H1 (cell line): ENCODE measurements around the gene PAK5. TPM values are rescaled to one million over a fixed set of nuclear protein-coding genes. Genes with fewer than 3 reads are reported as not detected.

Experiments used
- CTCF ChIA-PET: fragments of 300-600 bp; sonication (Branson Sonifier 250); formaldehyde crosslinking; loops from one replicate; lab custom pipeline; 2021; ENCODE audit not compliant: partially characterized antibody; lab: Charles Lee
- POLR2A ChIA-PET: fragments of 300-600 bp; sonication (Branson Sonifier 250); formaldehyde crosslinking; loops from one replicate; lab custom pipeline; 2021; ENCODE audit warnings: inconsistent platforms; ENCODE audit not compliant: partially characterized antibody; lab: Charles Lee
- DNase-seq, 2 experiments: peaks; one replicate each; pipeline versions ENCODE4 v3.0.0 to v3.0.0-alpha.2; 2010 to 2022; ENCODE audit warnings: low spot score in 2 of 2, low read depth in 1 of 2, mixed read lengths in 1 of 2
- FAIRE-seq: peaks from 2 replicates; lab custom pipeline; 2011; peaks lifted over from hg19 to GRCh38; lab: Jason Lieb, UNC
- H2AFZ ChIP-seq: 2 replicates; pipeline ENCODE4 v1.8.1; 2012; ENCODE audit warnings: low read length, inconsistent platforms
- H2AK5ac ChIP-seq: 2 replicates; pipeline ENCODE4 v1.6.1; 2013; ENCODE audit warnings: low read depth, low read length
- H2BK120ac ChIP-seq: replicated peaks from 2 replicates; pipeline ENCODE3; 2013; ENCODE audit warnings: low read depth, low read length, inconsistent platforms
- H2BK12ac ChIP-seq: 2 replicates; pipeline ENCODE4 v1.6.1; 2013; ENCODE audit warnings: low read depth, low read length
- H2BK15ac ChIP-seq: 2 replicates; pipeline ENCODE4 v1.6.1; 2013; ENCODE audit warnings: low read length
- H2BK20ac ChIP-seq: 2 replicates; pipeline ENCODE4 v1.6.1; 2013; ENCODE audit warnings: low read length
- H2BK5ac ChIP-seq: 2 replicates; pipeline ENCODE4 v1.6.1; 2013; ENCODE audit warnings: low read depth, low read length
- H3K14ac ChIP-seq: 2 replicates; pipeline ENCODE4 v1.6.1; 2013; ENCODE audit warnings: inconsistent platforms; ENCODE audit not compliant: insufficient read length
- H3K18ac ChIP-seq: 2 replicates; pipeline ENCODE4 v1.6.1; 2013; ENCODE audit warnings: low read length; ENCODE audit errors: extremely low read depth
- H3K23ac ChIP-seq: 2 replicates; pipeline ENCODE4 v1.6.1; 2013; ENCODE audit warnings: inconsistent platforms; ENCODE audit not compliant: insufficient read length
- H3K23me2 ChIP-seq: 2 replicates; pipeline ENCODE4 v1.6.1; 2013; ENCODE audit warnings: low read depth, low read length
- H3K27ac ChIP-seq: 2 replicates; pipeline ENCODE4 v1.6.1; 2011; ENCODE audit warnings: low read depth, low read length, inconsistent platforms
- H3K27me3 ChIP-seq, 4 experiments: replicated peaks in 1 of 4; 1 replicate in 1 of 4; 2 replicates in 3 of 4; pipeline versions ENCODE4 v1.6.1 to v1.8.1; 2011 to 2013; ENCODE audit warnings: low read length in 3 of 4, mild to moderate bottlenecking in 3 of 4, inconsistent platforms in 2 of 4, mixed read lengths in 2 of 4, moderate library complexity in 1 of 4; ENCODE audit not compliant: control insufficient read depth in 3 of 4, insufficient read depth in 3 of 4; ENCODE audit errors: extremely low read depth in 1 of 4
- H3K36me3 ChIP-seq, 4 experiments: 2 replicates each; pipeline versions ENCODE4 v1.6.1 to v1.8.1; 2011 to 2013; ENCODE audit warnings: mild to moderate bottlenecking in 4 of 4, low read length in 3 of 4, moderate library complexity in 2 of 4, control low read depth in 1 of 4, inconsistent platforms in 1 of 4; ENCODE audit not compliant: insufficient read depth in 4 of 4, control insufficient read depth in 2 of 4
- H3K4ac ChIP-seq: replicated peaks from 2 replicates; pipeline ENCODE3; 2013; ENCODE audit warnings: low read length, low read depth, mixed read lengths, inconsistent platforms; ENCODE audit not compliant: insufficient read length
- H3K4me1 ChIP-seq, 4 experiments: replicated peaks in 1 of 4; 1 replicate in 1 of 4; 2 replicates in 3 of 4; pipeline versions ENCODE4 v1.6.1 to v1.8.1; 2011 to 2013; ENCODE audit warnings: low read length in 3 of 4, inconsistent platforms in 2 of 4, mixed read lengths in 1 of 4; ENCODE audit not compliant: insufficient read depth in 4 of 4, control insufficient read depth in 3 of 4
- H3K4me2 ChIP-seq, 2 experiments: 2 replicates each; pipeline versions ENCODE4 v1.6.1 to v1.8.1; 2011 to 2013; ENCODE audit warnings: low read depth in 2 of 2, low read length in 2 of 2, control low read depth in 1 of 2, inconsistent platforms in 1 of 2, mild to moderate bottlenecking in 1 of 2; ENCODE audit not compliant: insufficient read depth in 1 of 2
- H3K4me3 ChIP-seq, 4 experiments: fragments of 200-600, 300-600 bp in 1 of 4; sonication (generic), shearing (Covaris generic), sonication (Bioruptor Twin) in 1 of 4; 2 replicates each; pipeline versions ENCODE4 v1.5.1 to v1.8.1; 2011 to 2016; ENCODE audit warnings: low read length in 4 of 4, low read depth in 3 of 4, control low read depth in 2 of 4, inconsistent platforms in 2 of 4, mild to moderate bottlenecking in 2 of 4, mixed read lengths in 1 of 4, moderate library complexity in 1 of 4; ENCODE audit not compliant: insufficient read depth in 2 of 4; ENCODE audit errors: extremely low read depth in 1 of 4
- H3K56ac ChIP-seq: replicated peaks from 2 replicates; pipeline ENCODE3; 2013; ENCODE audit warnings: low read depth, mild to moderate bottlenecking, mixed read lengths, low read length, inconsistent platforms; ENCODE audit not compliant: insufficient read length
- H3K79me1 ChIP-seq: 2 replicates; pipeline ENCODE4 v1.6.1; 2013; ENCODE audit warnings: low read depth, low read length, control low read depth
- H3K79me2 ChIP-seq, 2 experiments: 2 replicates each; pipeline versions ENCODE4 v1.6.1 to v1.8.1; 2012 to 2013; ENCODE audit warnings: low read length in 2 of 2, mild to moderate bottlenecking in 2 of 2, inconsistent platforms in 1 of 2; ENCODE audit not compliant: insufficient read depth in 2 of 2, control insufficient read depth in 1 of 2
- H3K9ac ChIP-seq, 4 experiments: replicated peaks in 1 of 4; 1 replicate in 1 of 4; 2 replicates in 3 of 4; pipeline versions ENCODE4 v1.6.1 to v1.8.1; 2011 to 2013; ENCODE audit warnings: low read depth in 3 of 4, low read length in 3 of 4, control low read depth in 2 of 4, mild to moderate bottlenecking in 2 of 4, moderate library complexity in 2 of 4, inconsistent platforms in 1 of 4; ENCODE audit errors: extremely low read depth in 1 of 4
- H3K9me3 ChIP-seq, 2 experiments: 2 replicates each; pipeline versions ENCODE4 v1.6.1 to v1.8.1; 2012 to 2013; ENCODE audit warnings: mild to moderate bottlenecking in 2 of 2, moderate library complexity in 2 of 2, control low read depth in 1 of 2, inconsistent platforms in 1 of 2, low read depth in 1 of 2, low read length in 1 of 2, mixed read lengths in 1 of 2; ENCODE audit not compliant: insufficient read depth in 2 of 2
- H4K20me1 ChIP-seq, 2 experiments: replicated peaks in 1 of 2; 2 replicates each; pipeline versions ENCODE3 to v1.8.1; 2011 to 2013; ENCODE audit warnings: inconsistent platforms in 2 of 2, low read length in 2 of 2, mild to moderate bottlenecking in 1 of 2; ENCODE audit not compliant: insufficient read depth in 2 of 2, control insufficient read depth in 1 of 2
- H4K5ac ChIP-seq: 2 replicates; pipeline ENCODE4 v1.6.1; 2013; ENCODE audit warnings: low read length, low read depth, mixed read lengths, inconsistent platforms; ENCODE audit not compliant: insufficient read length
- H4K8ac ChIP-seq: 2 replicates; pipeline ENCODE4 v1.8.0; 2013; ENCODE audit warnings: mild to moderate bottlenecking, moderate library complexity, low read length, inconsistent platforms; ENCODE audit not compliant: insufficient read depth; ENCODE audit errors: extremely low read depth
- H4K91ac ChIP-seq: replicated peaks from 2 replicates; pipeline ENCODE3; 2013; ENCODE audit warnings: low read length, mixed read lengths, inconsistent platforms; ENCODE audit not compliant: insufficient read length
- CEBPB ChIP-seq: IDR thresholded peaks from 2 replicates; pipeline ENCODE4 v1.6.1; 2012; ENCODE audit warnings: low read depth, low read length
- RXRA ChIP-seq: IDR thresholded peaks from 2 replicates; pipeline ENCODE4 v1.6.1; 2011; ENCODE audit warnings: low read depth, mild to moderate bottlenecking, low read length, moderate library complexity; ENCODE audit not compliant: insufficient read depth
- ZNF274 ChIP-seq: IDR thresholded peaks from 2 replicates; pipeline ENCODE4 v1.7.0; 2012; ENCODE audit warnings: low read length, borderline replicate concordance; ENCODE audit errors: extremely low read depth
- WGBS, 2 experiments: shearing (Covaris generic) in 1 of 2; methylation state at CpG; one replicate each; pipeline versions ENCODE4 v1.1.6 to v1.1.7; 2013 to 2015; ENCODE audit warnings: low lambda C conversion rate in 2 of 2, mixed read lengths in 2 of 2, inconsistent platforms in 1 of 2, low coverage in 1 of 2, missing lambda C conversion rate in 1 of 2; ENCODE audit not compliant: insufficient replicate concordance in 2 of 2, insufficient coverage in 1 of 2, insufficient read length in 1 of 2; ENCODE audit errors: extremely low coverage in 1 of 2, missing lambda C conversion rate in 1 of 2; 5-methylcytosine and 5-hydroxymethylcytosine counted together
- polyA plus RNA-seq, 7 experiments: library from polyadenylated mRNA; depleted of rRNA in 3 of 7; stranded (reverse) in 5 of 7; unstranded in 2 of 7; fragments of >200 nt in 5 of 7; fragments of 200-250 nt in 2 of 7; gene quantifications; 1 replicate in 5 of 7; 2 replicates in 1 of 7; 4 replicates in 1 of 7; pipeline versions ENCODE4 v1.2.1 to v1.2.3, GENCODE V29; 2011 to 2013; ENCODE audit warnings: missing spikeins in 2 of 7, mixed read lengths in 2 of 7
- total RNA-seq: library from RNA; stranded (reverse); fragmentation: NEBNext Ultra II Directional; extraction: Animal tissue kit (Norgen Biotek cat#: 25700); gene quantifications from 2 replicates; pipeline ENCODE4 v1.2.1, GENCODE V29; 2021
- TF ChIP-seq, protein P1 (sequence below): IDR thresholded peaks from 2 replicates; pipeline ENCODE4 v1.6.1; 2012; ENCODE audit warnings: inconsistent platforms

PAK5 gene
- total and polyA plus RNA-seq, 2 of the 8 experiments (the other 6 are each of a cell fraction or from before 2014, with no cell fraction given): 0.54 to 0.80 TPM

- TF ChIP-seq ZNF274: no peak
- no peak for TF ChIP-seq CEBPB
- TF ChIP-seq RXRA: no peak
- TF ChIP-seq, protein P1, sequence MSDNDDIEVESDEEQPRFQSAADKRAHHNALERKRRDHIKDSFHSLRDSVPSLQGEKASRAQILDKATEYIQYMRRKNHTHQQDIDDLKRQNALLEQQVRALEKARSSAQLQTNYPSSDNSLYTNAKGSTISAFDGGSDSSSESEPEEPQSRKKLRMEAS: no peak
These were observed 283.1 kb downstream of the PAK5 start for GRCh38 chr20:9555781-9556180.

More at GRCh38 chr20:9555781-9556180, 283.1 kb downstream of the PAK5 start:
- ChIA-PET CTCF (interaction anchor here (0.6 to 1.8 kb wide), 2 partner anchors 15 to 54 kb away, joined by 3 to 13 read pairs; no protein-coding TSS in a partner anchor), POLR2A (no interaction called here)
- Histone ChIP-seq H2BK120ac (no peak overlapping the region), H2BK5ac (no peak overlapping the region), H3K27me3 (no peaks in the 10 kb centered on the region), H3K4ac (no peak overlapping the region), H3K18ac (no peak overlapping the region), H3K79me2 (no peaks in the 10 kb centered on the region), H3K4me1 (no peaks in the 10 kb centered on the region), H3K36me3 (no peaks in the 10 kb centered on the region), H4K91ac (no peak overlapping the region), H4K20me1 (no peaks in the 10 kb centered on the region), H3K4me2 (no peak overlapping the region), H4K8ac (no peak overlapping the region), H3K14ac (no peak overlapping the region), H3K56ac (no peak overlapping the region), H3K9me3 (no peaks in the 10 kb centered on the region), H3K9ac (no peak overlapping the region), H2BK15ac (no peak overlapping the region), H2AK5ac (no peak overlapping the region), H3K23me2 (no peaks in the 10 kb centered on the region), H3K79me1 (no peaks in the 10 kb centered on the region), H2BK12ac (no peak overlapping the region), H4K5ac (no peak overlapping the region), H2BK20ac (no peak overlapping the region), H3K27ac (no peak overlapping the region), H3K4me3 (no peak overlapping the region), H3K23ac (no peak overlapping the region), H2AFZ (no peak overlapping the region)
- DNase-seq: no peak
- 97% methylated on average over 2 of the region's 2 CpGs; no CpG with 5 or more reads in 1 of the 2 experiments for WGBS, 2 experiments
- FAIRE-seq: peak; percentile 45
